ENCODE results near the gene ANKRD42.

The ANKRD42 gene

DNA sequence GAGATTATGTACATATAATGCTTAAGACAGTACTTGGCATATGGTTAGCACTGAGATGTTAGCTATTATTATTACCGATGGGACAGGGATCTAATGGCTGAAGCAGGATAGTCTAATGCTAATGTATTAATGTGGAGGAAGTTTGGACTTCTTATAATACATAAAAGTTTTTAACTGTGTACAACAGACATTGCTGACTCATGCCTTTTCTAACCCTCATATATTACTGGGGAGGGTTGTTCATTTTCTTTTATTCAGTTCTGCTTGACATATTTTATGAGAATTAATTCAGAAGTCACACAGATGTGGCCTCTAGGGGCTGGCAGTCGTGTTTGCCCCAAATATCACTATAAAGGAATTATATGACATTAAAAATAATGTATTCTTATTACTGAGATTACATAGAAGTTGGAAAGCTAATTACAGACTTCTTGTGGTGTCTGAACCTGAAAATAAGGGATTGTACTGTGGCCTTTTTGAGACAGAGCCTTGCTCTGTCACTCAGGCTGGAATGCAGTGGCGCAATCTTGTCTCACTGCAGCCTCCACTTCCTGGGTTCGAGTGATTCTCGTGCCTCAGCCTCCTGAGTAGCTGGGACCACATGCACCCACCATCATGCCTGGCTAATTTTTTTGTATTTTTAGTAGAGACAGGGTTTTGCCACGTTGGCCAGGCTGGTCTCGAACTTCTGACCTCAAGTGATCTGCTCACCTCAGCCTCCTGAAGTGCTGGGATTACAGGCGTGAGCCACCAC, 82.6 kb downstream of the ANKRD42 start:
- peaks cover 12 to 66% of the 10 kb centered on the region in 2 experiments for H3K36me3 ChIP-seq (ENCODE audit: control insufficient read depth in 2 of 2, insufficient read depth in 1 of 2, low read length in 2 of 2)
- TF ChIP-seq, protein P1, sequence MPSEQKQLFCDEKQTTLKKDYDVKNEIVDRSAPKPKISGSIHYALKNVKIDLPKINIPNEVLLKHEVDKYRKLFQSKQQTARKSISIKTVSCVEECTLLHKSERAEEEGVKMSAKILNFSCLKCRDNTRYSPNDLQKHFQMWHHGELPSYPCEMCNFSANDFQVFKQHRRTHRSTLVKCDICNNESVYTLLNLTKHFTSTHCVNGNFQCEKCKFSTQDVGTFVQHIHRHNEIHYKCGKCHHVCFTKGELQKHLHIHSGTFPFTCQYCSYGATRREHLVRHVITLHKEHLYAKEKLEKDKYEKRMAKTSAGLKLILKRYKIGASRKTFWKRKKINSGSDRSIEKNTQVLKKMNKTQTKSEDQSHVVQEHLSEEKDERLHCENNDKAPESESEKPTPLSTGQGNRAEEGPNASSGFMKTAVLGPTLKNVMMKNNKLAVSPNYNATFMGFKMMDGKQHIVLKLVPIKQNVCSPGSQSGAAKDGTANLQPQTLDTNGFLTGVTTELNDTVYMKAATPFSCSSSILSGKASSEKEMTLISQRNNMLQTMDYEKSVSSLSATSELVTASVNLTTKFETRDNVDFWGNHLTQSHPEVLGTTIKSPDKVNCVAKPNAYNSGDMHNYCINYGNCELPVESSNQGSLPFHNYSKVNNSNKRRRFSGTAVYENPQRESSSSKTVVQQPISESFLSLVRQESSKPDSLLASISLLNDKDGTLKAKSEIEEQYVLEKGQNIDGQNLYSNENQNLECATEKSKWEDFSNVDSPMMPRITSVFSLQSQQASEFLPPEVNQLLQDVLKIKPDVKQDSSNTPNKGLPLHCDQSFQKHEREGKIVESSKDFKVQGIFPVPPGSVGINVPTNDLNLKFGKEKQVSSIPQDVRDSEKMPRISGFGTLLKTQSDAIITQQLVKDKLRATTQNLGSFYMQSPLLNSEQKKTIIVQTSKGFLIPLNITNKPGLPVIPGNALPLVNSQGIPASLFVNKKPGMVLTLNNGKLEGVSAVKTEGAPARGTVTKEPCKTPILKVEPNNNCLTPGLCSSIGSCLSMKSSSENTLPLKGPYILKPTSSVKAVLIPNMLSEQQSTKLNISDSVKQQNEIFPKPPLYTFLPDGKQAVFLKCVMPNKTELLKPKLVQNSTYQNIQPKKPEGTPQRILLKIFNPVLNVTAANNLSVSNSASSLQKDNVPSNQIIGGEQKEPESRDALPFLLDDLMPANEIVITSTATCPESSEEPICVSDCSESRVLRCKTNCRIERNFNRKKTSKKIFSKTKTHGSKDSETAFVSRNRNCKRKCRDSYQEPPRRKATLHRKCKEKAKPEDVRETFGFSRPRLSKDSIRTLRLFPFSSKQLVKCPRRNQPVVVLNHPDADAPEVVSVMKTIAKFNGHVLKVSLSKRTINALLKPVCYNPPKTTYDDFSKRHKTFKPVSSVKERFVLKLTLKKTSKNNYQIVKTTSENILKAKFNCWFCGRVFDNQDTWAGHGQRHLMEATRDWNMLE (tag by site-specific recombination; conservative IDR thresholded peaks at IDR 0.05; ENCODE audit: low read depth), result no peak
- TF ChIP-seq, protein P2, sequence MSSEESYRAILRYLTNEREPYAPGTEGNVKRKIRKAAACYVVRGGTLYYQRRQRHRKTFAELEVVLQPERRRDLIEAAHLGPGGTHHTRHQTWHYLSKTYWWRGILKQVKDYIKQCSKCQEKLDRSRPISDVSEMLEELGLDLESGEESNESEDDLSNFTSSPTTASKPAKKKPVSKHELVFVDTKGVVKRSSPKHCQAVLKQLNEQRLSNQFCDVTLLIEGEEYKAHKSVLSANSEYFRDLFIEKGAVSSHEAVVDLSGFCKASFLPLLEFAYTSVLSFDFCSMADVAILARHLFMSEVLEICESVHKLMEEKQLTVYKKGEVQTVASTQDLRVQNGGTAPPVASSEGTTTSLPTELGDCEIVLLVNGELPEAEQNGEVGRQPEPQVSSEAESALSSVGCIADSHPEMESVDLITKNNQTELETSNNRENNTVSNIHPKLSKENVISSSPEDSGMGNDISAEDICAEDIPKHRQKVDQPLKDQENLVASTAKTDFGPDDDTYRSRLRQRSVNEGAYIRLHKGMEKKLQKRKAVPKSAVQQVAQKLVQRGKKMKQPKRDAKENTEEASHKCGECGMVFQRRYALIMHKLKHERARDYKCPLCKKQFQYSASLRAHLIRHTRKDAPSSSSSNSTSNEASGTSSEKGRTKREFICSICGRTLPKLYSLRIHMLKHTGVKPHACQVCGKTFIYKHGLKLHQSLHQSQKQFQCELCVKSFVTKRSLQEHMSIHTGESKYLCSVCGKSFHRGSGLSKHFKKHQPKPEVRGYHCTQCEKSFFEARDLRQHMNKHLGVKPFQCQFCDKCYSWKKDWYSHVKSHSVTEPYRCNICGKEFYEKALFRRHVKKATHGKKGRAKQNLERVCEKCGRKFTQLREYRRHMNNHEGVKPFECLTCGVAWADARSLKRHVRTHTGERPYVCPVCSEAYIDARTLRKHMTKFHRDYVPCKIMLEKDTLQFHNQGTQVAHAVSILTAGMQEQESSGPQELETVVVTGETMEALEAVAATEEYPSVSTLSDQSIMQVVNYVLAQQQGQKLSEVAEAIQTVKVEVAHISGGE (tag by site-specific recombination; conservative IDR thresholded peaks at IDR 0.05; ENCODE audit: low read depth), result no peak
- no peak for TF ChIP-seq ZIC2 (tag by site-specific recombination; IDR thresholded peaks at IDR 0.05)
- TF ChIP-seq ZXDB (tag by site-specific recombination; IDR thresholded peaks at IDR 0.05), result no peak
- ChIA-PET CTCF (interaction anchor here (0.6 to 2.0 kb wide), 4 partner anchors 16 to 470 kb away, joined by 3 to 6 read pairs (median 4); no protein-coding TSS in a partner anchor), POLR2A (interaction anchor here (0.7 to 1.2 kb wide), 4 partner anchors 9 to 374 kb away, joined by 3 to 6 read pairs (median 4); partner anchors contain the start of genes DDIAS and PCF11)
- H3K4me3 ChIP-seq (ENCODE audit: low read depth, low read length), result no peak overlapping the region
- H3K27ac ChIP-seq (ENCODE audit: extremely low read depth, low read depth, low read length), result no peak overlapping the region
- no peaks in the 10 kb centered on the region for H3K9me3 ChIP-seq (ENCODE audit: control insufficient read depth, insufficient read depth, low read depth, low read length)
- H3K4me1 ChIP-seq (ENCODE audit: control insufficient read depth, insufficient read depth, low read length), result no peaks in the 10 kb centered on the region

DNA sequence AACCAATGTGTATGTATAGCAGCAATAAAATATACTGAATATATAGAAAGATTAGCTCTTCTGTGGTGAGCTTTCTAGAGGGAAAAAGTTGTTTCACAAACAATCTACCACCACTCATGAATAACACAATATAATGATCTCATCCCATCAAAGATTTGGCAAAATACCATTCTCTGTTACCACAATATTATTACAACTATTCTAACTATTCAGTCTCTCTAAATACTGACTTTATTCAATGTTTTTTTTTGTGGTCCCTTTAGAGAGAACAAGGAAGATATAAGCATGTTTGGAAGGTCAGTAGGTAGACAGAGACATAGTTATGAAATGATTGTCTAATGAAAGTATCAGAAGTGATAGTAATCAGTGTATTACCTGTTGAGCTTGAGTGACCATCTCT, 84.8 kb downstream of the ANKRD42 start:
- Histone ChIP-seq H3K4me3 (ENCODE audit: low read depth, low read length) (no peak overlapping the region), H3K36me3 (ENCODE audit: control insufficient read depth in 2 of 2, insufficient read depth in 1 of 2, low read length in 2 of 2) (peaks cover 12 to 54% of the 10 kb centered on the region in 2 experiments), H3K4me1 (ENCODE audit: control insufficient read depth, insufficient read depth, low read length) (no peaks in the 10 kb centered on the region), H3K27ac (ENCODE audit: extremely low read depth, low read depth, low read length) (no peak overlapping the region), H3K9me3 (ENCODE audit: control insufficient read depth, insufficient read depth, low read depth, low read length) (no peaks in the 10 kb centered on the region)
- ChIA-PET POLR2A (no interaction called here), CTCF (interaction anchor here (1.0 kb wide), 1 partner anchor 411 kb away, joined by 3 read pairs; no protein-coding TSS in a partner anchor)
- no peak for TF ChIP-seq KLF9 (tag by site-specific recombination; IDR thresholded peaks at IDR 0.05; ENCODE audit: low read depth)
- no peak for TF ChIP-seq ZNF354C (tag by site-specific recombination; IDR thresholded peaks at IDR 0.05; ENCODE audit: borderline replicate concordance, low read depth)
- TF ChIP-seq ZNF311 (tag by site-specific recombination; IDR thresholded peaks at IDR 0.05; ENCODE audit: borderline replicate concordance), result no peak
- TF ChIP-seq KLF10 (tag by site-specific recombination; IDR thresholded peaks at IDR 0.05), result no peak
- TF ChIP-seq REPIN1 (tag by site-specific recombination; IDR thresholded peaks at IDR 0.05; ENCODE audit: low read depth), result no peak
- TF ChIP-seq ZNF174 (tag by site-specific recombination; IDR thresholded peaks at IDR 0.05), result no peak
- no peak for TF ChIP-seq HOXD13 (CRISPR knock-in tag; IDR thresholded peaks at IDR 0.05; ENCODE audit: borderline replicate concordance)
- TF ChIP-seq, protein P3, sequence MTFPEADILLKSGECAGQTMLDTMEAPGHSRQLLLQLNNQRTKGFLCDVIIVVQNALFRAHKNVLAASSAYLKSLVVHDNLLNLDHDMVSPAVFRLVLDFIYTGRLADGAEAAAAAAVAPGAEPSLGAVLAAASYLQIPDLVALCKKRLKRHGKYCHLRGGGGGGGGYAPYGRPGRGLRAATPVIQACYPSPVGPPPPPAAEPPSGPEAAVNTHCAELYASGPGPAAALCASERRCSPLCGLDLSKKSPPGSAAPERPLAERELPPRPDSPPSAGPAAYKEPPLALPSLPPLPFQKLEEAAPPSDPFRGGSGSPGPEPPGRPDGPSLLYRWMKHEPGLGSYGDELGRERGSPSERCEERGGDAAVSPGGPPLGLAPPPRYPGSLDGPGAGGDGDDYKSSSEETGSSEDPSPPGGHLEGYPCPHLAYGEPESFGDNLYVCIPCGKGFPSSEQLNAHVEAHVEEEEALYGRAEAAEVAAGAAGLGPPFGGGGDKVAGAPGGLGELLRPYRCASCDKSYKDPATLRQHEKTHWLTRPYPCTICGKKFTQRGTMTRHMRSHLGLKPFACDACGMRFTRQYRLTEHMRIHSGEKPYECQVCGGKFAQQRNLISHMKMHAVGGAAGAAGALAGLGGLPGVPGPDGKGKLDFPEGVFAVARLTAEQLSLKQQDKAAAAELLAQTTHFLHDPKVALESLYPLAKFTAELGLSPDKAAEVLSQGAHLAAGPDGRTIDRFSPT (tag by site-specific recombination; IDR thresholded peaks at IDR 0.05), result no peak
- TF ChIP-seq ZNF37A (tag by site-specific recombination; IDR thresholded peaks at IDR 0.05), result no peak
- no peak for TF ChIP-seq ZFP3 (tag by site-specific recombination; IDR thresholded peaks at IDR 0.05; ENCODE audit: low read depth)
